CD4-positive, alpha-beta T cell treated with Interleukin-4 for 1 hour (primary cell): ENCODE results near the gene CPNE1.

Experiments used
- DNase-seq, 2 donors: peaks; one replicate each; pipeline ENCODE4 v3.0.0-alpha.2; 2020 to 2022

The CPNE1 gene

GRCh38 chr20:35618263-35619131 is 46.2 kb downstream of the CPNE1 start:
- peak in 1 of 2 donors; percentile 22 for DNase-seq

- DNase-seq: peak; percentile 35 to 48
Observed at GRCh38 chr20:35617397-35618262, 47.1 kb downstream of the CPNE1 start.

DNA sequence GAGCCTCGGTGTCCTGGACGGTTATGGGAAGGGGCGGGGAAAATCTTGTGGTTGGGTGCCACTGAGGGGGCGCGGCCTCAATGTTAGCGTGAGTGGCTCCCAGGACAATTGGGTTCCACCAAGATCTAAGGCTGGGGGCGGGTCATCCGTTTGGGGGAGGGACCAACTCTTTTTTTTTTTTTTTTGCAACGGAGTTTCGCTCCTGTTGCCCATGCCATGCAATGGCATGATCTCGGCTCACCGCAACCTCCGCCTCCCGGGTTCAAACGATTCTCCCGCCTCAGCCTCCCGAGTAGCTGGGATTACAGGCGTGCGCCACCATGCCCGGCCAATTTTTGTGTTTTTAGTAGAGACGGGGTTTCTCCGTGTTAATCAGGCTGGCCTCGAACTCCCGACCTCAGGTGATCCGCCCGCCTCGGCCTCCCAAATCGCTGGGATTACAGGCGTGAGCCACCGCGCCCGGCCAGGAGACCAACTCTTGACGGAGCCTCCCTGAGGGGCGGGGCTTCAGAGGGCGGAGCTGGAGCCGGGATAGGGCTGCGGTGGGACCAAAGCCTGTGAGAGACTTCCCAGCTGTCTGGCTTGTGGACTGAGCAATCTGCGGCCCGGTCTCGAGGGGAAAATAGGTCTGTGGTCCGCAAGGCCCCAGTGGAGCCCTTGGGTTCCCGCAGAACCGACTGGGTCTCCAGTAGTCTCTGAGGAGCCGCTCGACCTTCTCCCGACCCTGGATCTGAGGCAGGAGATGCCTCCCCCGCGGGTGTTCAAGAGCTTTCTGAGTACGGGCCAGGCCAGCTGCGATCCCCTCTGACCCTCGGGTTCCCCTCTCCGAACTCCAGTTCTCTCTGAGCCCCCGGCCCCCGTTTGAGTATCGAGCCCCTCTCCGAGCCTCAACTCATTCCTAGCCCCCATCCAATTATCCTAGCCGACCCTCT is 48.0 kb downstream of the CPNE1 start:
- DNase-seq: peak; percentile 56 to 60

DNA sequence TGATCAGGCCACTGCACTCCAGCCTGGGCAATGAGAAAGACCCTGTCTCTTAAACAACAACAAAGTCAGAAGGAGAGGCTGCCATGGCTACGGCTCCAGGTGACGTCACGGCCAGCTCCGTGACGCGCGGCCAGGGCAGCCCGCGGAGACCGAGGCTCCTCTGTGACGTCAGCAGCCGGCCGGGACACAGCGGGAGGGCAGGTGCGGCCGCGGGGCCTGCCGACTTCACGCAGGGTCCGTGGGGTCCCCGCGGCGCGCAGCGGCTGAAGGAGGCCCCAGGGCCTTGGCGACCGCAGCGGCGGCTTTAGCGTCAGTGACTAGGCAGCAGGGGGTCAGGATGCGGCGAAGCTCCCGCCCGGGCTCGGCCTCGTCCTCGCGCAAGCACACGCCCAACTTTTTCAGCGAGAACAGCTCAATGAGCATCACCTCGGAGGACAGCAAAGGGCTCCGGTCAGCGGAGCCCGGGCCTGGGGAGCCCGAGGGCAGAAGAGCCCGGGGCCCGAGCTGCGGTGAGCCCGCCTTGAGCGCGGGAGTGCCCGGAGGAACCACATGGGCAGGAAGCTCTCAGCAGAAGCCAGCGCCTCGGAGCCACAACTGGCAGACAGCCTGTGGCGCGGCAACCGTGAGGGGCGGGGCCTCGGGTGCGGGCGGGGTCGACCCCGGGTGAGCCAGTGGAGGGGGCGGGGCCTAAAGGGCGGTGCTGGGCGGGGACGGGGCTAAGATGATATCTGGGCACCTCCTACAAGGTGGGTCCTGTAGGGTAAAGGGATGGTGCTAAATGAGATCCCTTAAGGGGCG is 48.8 kb downstream of the CPNE1 start, which contains the start of gene SPAG4:
Gene SPAG4 (plus strand): TSS at position 163 of the 798 bp plus-strand sequence. CDS start 175 bp downstream, at position 338.
- DNase-seq: peak; percentile 100

DNA sequence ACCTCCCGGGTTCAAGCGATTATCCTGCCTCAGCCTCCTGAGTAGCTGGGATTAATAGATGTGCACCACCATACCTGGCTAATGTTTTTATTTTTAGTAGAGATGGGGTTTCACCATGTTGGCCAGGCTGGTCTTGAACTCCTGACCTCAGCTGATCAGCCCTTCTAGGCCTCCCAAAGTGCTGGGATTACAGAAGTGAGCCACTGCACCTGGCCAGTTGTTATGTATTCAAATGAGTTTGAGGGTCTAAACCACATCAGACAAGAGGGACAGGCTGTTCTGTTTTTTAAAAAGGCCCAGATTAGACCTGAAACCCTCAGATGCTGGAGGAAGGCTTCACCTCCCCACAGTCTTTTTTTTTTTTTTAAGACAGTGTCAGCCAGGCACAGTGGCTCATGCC is 53.2 kb downstream of the CPNE1 start:
- DNase-seq: no peak

DNA sequence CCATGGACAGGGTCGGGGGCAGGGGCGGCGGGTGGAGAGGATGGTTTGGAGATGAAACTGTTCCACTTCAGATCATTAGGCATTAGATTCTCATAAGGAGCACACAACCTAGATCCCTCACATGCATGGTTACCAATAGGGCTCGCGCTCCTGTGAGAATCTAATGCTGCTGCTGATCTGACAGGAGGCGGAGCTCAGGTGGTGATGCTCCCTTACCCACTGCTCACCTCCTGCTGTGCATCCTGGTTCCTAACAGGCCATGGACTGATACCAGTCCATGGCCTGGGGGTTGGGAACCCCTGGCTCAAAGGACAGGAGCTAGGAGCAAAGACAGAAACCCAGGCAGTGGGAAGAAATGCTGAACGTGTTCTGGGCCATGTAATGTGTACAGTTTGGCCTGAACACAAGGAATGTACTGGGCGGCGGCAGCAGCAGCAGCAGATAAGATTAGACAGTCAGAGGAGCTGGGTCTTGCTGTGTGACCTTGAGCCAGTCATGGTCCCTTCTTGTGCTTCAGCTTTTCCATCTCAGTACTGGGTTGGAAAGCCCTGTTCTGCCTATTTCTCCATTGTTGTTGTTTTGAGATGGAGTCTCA is 53.8 kb downstream of the CPNE1 start:
- no peak for DNase-seq

GRCh38 chr20:35607003-35607735 is 57.5 kb downstream of the CPNE1 start:
- no peak for DNase-seq

- DNase-seq: no peak
Observed at GRCh38 chr20:35606127-35606526, 58.6 kb downstream of the CPNE1 start.

DNA sequence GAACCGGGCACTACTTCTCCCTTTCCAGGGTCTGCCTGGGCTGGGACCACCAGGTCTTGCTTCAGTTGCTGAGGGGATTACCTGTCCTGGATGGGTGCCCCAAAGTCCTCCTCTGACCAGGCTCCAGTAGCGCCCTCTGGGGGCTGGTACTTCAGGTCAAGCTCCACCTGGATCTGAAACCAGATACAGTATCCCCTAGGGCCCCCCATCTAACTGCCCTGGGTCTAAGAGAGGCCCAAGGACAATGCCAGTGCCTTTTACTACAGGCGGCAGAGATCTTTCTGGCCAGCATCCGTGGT is 60.3 kb downstream of the CPNE1 start:
- peak; percentile 26 for DNase-seq

- DNase-seq: no peak
Observed at GRCh38 chr20:35603695-35604448, 60.8 kb downstream of the CPNE1 start.

- no peak for DNase-seq
Observed at GRCh38 chr20:35602851-35603495, 61.7 kb downstream of the CPNE1 start.

DNA sequence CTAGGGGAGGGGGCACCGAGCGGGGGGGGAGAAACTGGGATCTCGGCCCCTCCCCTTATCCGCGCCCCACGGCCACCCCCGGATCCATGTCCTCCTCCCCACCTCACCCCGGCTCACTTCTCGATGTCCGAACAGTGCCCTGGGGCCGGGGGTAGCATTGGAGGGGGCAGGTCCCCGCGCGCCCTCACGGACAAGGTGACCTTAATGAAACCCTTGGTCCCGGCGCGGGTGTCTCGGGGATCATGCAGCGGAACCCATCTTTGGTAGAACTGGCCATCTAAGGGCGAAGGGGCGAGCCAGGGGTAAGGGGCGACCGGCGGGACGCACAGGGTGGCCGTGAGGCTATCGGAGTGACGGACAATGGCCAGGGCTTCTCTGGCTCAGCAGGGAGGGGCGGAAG is 62.7 kb downstream of the CPNE1 start:
- no peak for DNase-seq

- DNase-seq: peak; percentile 80 to 83
Observed at GRCh38 chr20:35600993-35601973, 63.4 kb downstream of the CPNE1 start.

GRCh38 chr20:35600176-35600992 is 64.3 kb downstream of the CPNE1 start:
- DNase-seq: no peak

- no peak for DNase-seq
Observed at GRCh38 chr20:35599776-35600120, 65.0 kb downstream of the CPNE1 start.

GRCh38 chr20:35598899-35599775 is 65.6 kb downstream of the CPNE1 start:
- no peak for DNase-seq
